ENCODE data around the gene ARG2. TPM values are rescaled to one million over a fixed set of nuclear protein-coding genes. Genes with fewer than 3 reads are reported as not detected.

Gene ARG2
- total and polyA plus RNA-seq, 2 of the 4 experiments (the other 2 are of a cell fraction) = 1.1 to 2.5 TPM

GRCh38 chr14:67583711-67584644 lies 35.7 kb upstream of the ARG2 start:
- ChIA-PET CTCF (interaction anchor here (0.7 to 5.8 kb wide), 6 partner anchors 13 to 156 kb away, joined by 3 to 38 read pairs (median 3); no protein-coding TSS in a partner anchor), POLR2A (ENCODE audit: unreplicated experiment) (no interaction called here)
- no peaks in the 10 kb centered on the region for H3K9me3 ChIP-seq (ENCODE audit: control insufficient read depth, insufficient read depth, low read length)
- DNase-seq (peak; percentile 52), ATAC-seq (ENCODE audit: low read depth) (peak; percentile 94)
- H3K27ac ChIP-seq (ENCODE audit: insufficient read depth, low read length) = no peak overlapping the region
- dilution Hi-C loops (cut with HindIII; ENCODE audit: low sequenced_read_pairs, unreplicated experiment) (no loop called here), in situ Hi-C loops (cut with MboI; ENCODE audit: low sequenced_read_pairs) (no loop called here), intact Hi-C loops (cut with micrococcal nuclease) (loop anchor here (1.0 kb wide), 3 partner anchors 34 to 120 kb away; no protein-coding TSS in a partner anchor)
- no peaks in the 10 kb centered on the region for H4K20me1 ChIP-seq (ENCODE audit: insufficient read depth, low read length)
- no peak overlapping the region for H2AFZ ChIP-seq (replicated peaks; ENCODE audit: low read length, poor library complexity)
- no TSS peak for BruUV-seq (replicated peaks)
- 92% methylated on average over 2 of the region's 6 CpGs; no CpG with 5 or more reads in 1 of the 2 experiments for WGBS, 2 experiments (ENCODE audit: extremely low coverage in 2 of 2, insufficient read length in 1 of 2)
- H3K9ac ChIP-seq (ENCODE audit: low read depth, low read length) = no peak overlapping the region
- no peak overlapping the region for H2BK120ac ChIP-seq (ENCODE audit: low read depth, low read length)
- no peak for TF ChIP-seq CHD1 (IDR thresholded peaks at IDR 0.05; ENCODE audit: low read depth, low read length)
- no peak for TF ChIP-seq FOS (IDR thresholded peaks at IDR 0.05; ENCODE audit: low read depth, low read length)
- TF ChIP-seq CEBPB (IDR thresholded peaks at IDR 0.05; ENCODE audit: low read depth, low read length) = no peak
- TF ChIP-seq RCOR1 (IDR thresholded peaks at IDR 0.05; ENCODE audit: insufficient replicate concordance, low read length) = no peak
- TF ChIP-seq BHLHE40 (IDR thresholded peaks at IDR 0.05; ENCODE audit: low read depth, low read length) = no peak
- TF ChIP-seq RAD21 (IDR thresholded peaks at IDR 0.05; ENCODE audit: low read length) = peak; percentile 85
- no peak for TF ChIP-seq NFE2L2 (IDR thresholded peaks at IDR 0.05; ENCODE audit: low read depth, low read length)
- peak; percentile 72 for TF ChIP-seq CTCF (conservative IDR thresholded peaks at IDR 0.05; ENCODE audit: low read depth, low read length)
- TF ChIP-seq, protein P1, sequence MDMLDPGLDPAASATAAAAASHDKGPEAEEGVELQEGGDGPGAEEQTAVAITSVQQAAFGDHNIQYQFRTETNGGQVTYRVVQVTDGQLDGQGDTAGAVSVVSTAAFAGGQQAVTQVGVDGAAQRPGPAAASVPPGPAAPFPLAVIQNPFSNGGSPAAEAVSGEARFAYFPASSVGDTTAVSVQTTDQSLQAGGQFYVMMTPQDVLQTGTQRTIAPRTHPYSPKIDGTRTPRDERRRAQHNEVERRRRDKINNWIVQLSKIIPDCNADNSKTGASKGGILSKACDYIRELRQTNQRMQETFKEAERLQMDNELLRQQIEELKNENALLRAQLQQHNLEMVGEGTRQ (IDR thresholded peaks at IDR 0.05; ENCODE audit: low read depth, low read length) = no peak
- no peak; the same call in 1 of the 2 replicates for TF ChIP-seq MAZ (IDR thresholded peaks at IDR 0.05; ENCODE audit: borderline replicate concordance, low read depth, low read length)
- TF ChIP-seq POLR2A (IDR thresholded peaks at IDR 0.05; ENCODE audit: low read depth, low read length) = no peak
- peak; percentile 82 for TF ChIP-seq SMC3 (IDR thresholded peaks at IDR 0.05; ENCODE audit: low read depth, low read length)
- TF ChIP-seq, protein P2, sequence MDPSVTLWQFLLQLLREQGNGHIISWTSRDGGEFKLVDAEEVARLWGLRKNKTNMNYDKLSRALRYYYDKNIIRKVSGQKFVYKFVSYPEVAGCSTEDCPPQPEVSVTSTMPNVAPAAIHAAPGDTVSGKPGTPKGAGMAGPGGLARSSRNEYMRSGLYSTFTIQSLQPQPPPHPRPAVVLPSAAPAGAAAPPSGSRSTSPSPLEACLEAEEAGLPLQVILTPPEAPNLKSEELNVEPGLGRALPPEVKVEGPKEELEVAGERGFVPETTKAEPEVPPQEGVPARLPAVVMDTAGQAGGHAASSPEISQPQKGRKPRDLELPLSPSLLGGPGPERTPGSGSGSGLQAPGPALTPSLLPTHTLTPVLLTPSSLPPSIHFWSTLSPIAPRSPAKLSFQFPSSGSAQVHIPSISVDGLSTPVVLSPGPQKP (IDR thresholded peaks at IDR 0.05; ENCODE audit: borderline replicate concordance, low read depth, low read length) = no peak
- TF ChIP-seq MXI1 (IDR thresholded peaks at IDR 0.05; ENCODE audit: borderline replicate concordance, low read depth, low read length) = no peak
- no peak overlapping the region for H2AK5ac ChIP-seq (ENCODE audit: low read depth, low read length)
- H3K4ac ChIP-seq (ENCODE audit: low read depth, low read length) = no peak overlapping the region
- no peaks in the 10 kb centered on the region for H3K79me1 ChIP-seq (ENCODE audit: low read depth in 1 of 2, low read length in 2 of 2)
- no peak overlapping the region for H2BK15ac ChIP-seq (ENCODE audit: low read depth, low read length)
- H3K4me1 ChIP-seq (ENCODE audit: control insufficient read depth, insufficient read depth, low read length) = no peaks in the 10 kb centered on the region
- no peak overlapping the region for H3K56ac ChIP-seq (ENCODE audit: extremely low read depth, insufficient read depth, low read length)
- H3K36me3 ChIP-seq (ENCODE audit: control insufficient read depth, insufficient read depth, low read length) = no peaks in the 10 kb centered on the region
- no peak overlapping the region for H2BK20ac ChIP-seq (ENCODE audit: low read depth, low read length)
- no peak overlapping the region for H3K23ac ChIP-seq (ENCODE audit: low read depth, low read length)
- H3K9me1 ChIP-seq (ENCODE audit: insufficient read depth, low read length) = no peaks in the 10 kb centered on the region
- H4K91ac ChIP-seq (ENCODE audit: insufficient read depth, low read depth, low read length) = no peak overlapping the region
- H2BK5ac ChIP-seq (ENCODE audit: low read depth, low read length, poor library complexity, severe bottlenecking) = no peak overlapping the region
- H3K4me3 ChIP-seq (ENCODE audit: insufficient read depth, low read depth, low read length) = no peak overlapping the region
- no peak overlapping the region for H2AK9ac ChIP-seq (replicated peaks; ENCODE audit: low read depth, low read length, poor library complexity)
- no peak overlapping the region for H4K5ac ChIP-seq (ENCODE audit: low read depth, low read length)
- H3K18ac ChIP-seq (ENCODE audit: low read depth, low read length) = no peak overlapping the region
- H3K14ac ChIP-seq (replicated peaks; ENCODE audit: low read depth, low read length) = no peak overlapping the region
- H4K8ac ChIP-seq (ENCODE audit: low read depth in 2 of 2, low read length in 2 of 2) = no peak overlapping the region
- H3K27me3 ChIP-seq (ENCODE audit: control insufficient read depth, insufficient read depth, low read length) = peaks cover 4% of the 10 kb centered on the region; the same call in 1 of the 2 replicates
- H3K4me2 ChIP-seq (ENCODE audit: low read depth, low read length) = no peak overlapping the region

All from IMR-90 (cell line).